SW480 (cell line): ENCODE results near the gene HOXA2.

ENCODE experiments used
- DNase-seq: peaks from one replicate; pipeline ENCODE4 v3.0.0-alpha.2; 2016; ENCODE audit warnings: low spot score

HOXA2 gene

GRCh38 chr7:27102581-27103442 lies at the start of gene HOXA2:
Gene HOXA2, minus strand, starts transcription at chr7:27102683. Its CDS starts 183 bp downstream, at chr7:27102500.
- DNase-seq: no peak

- DNase-seq: peak; percentile 50
These were observed 49.0 kb upstream of the HOXA2 start for GRCh38 chr7:27151341-27151930.

- DNase-seq: peak; percentile 85
These were observed 48.3 kb upstream of the HOXA2 start for GRCh38 chr7:27150568-27151340.

- no peak for DNase-seq
These were observed 47.5 kb upstream of the HOXA2 start for GRCh38 chr7:27149842-27150567.

- DNase-seq: no peak
These were observed 46.5 kb upstream of the HOXA2 start for GRCh38 chr7:27148756-27149641.

- DNase-seq: peak; percentile 79
These were observed 45.7 kb upstream of the HOXA2 start for GRCh38 chr7:27148031-27148755.

- DNase-seq: no peak
These were observed 44.9 kb upstream of the HOXA2 start, which contains the start of gene HOXA6 for GRCh38 chr7:27147199-27148030. Gene HOXA6, minus strand, starts transcription at chr7:27147774. Its CDS starts 25 bp downstream, at chr7:27147749.

- DNase-seq: no peak
These were observed 44.2 kb upstream of the HOXA2 start for GRCh38 chr7:27146491-27147198.

- no peak for DNase-seq
These were observed 43.5 kb upstream of the HOXA2 start for GRCh38 chr7:27145914-27146412.

GRCh38 chr7:27145165-27145913 lies 42.9 kb upstream of the HOXA2 start:
- DNase-seq: no peak

- DNase-seq: no peak
These were observed 42.3 kb upstream of the HOXA2 start for GRCh38 chr7:27144781-27145164.

- DNase-seq: no peak
These were observed 41.7 kb upstream of the HOXA2 start for GRCh38 chr7:27143950-27144780.

GRCh38 chr7:27143023-27143949 lies 40.8 kb upstream of the HOXA2 start, which contains the start of gene HOXA5:
Gene HOXA5, minus strand, starts transcription at chr7:27143681. Its CDS starts 74 bp downstream, at chr7:27143607.
- peak; percentile 100 for DNase-seq

GRCh38 chr7:27142580-27143022 lies 40.1 kb upstream of the HOXA2 start:
- DNase-seq: no peak

GRCh38 chr7:27141923-27142579 lies 39.6 kb upstream of the HOXA2 start:
- peak; percentile 76 for DNase-seq
